SK-N-SH (cell line): ENCODE data around the gene POTEJ. TPM values are rescaled to one million over a fixed set of nuclear protein-coding genes. Genes with fewer than 3 reads are reported as not detected.
"Not testable (repeated sequence)": the region's sequence is repeated elsewhere in the genome, so short reads cannot be mapped to it uniquely, and the experiment has no call there.

Experiments
- CTCF ChIA-PET: fragments of 300-600, 350-600 bp; formaldehyde crosslinking; extraction: SDS; loops from one replicate; lab custom pipeline; 2021; lab: Yijun Ruan, JAX
- POLR2A ChIA-PET: fragments of 350-600 bp; sonication (Branson Sonifier 250); formaldehyde crosslinking; extraction: SDS; loops from one replicate; lab custom pipeline; 2020; ENCODE audit warnings: antibody characterized with exemption, inconsistent platforms; lab: Yijun Ruan, JAX
- DNase-seq: peaks from one replicate; pipeline ENCODE4 v3.0.0; 2012
- H2AFZ ChIP-seq: fragments of 200-600 bp; sonication (generic); 2 replicates; pipeline ENCODE4 v1.8.1; 2016; ENCODE audit warnings: antibody characterized with exemption, mild to moderate bottlenecking, low read depth
- H3F3A ChIP-seq: fragments of 200-600 bp; sonication (generic); replicated peaks from 2 replicates; pipeline ENCODE3; 2016; ENCODE audit warnings: antibody characterized with exemption, mild to moderate bottlenecking; ENCODE audit not compliant: insufficient read depth
- H3K27ac ChIP-seq, 2 experiments: fragments of 200-500 bp in 1 of 2; fragments of 200-600 bp in 1 of 2; sonication (Bioruptor generic) in 1 of 2; sonication (generic), shearing (Covaris generic) in 1 of 2; 2 replicates each; pipeline versions ENCODE4 v1.5.1 to v1.6.1; 2014 to 2016; ENCODE audit warnings: low read depth in 2 of 2, inconsistent platforms in 1 of 2, low read length in 1 of 2, mild to moderate bottlenecking in 1 of 2, mixed read lengths in 1 of 2
- H3K27me3 ChIP-seq: fragments of 200-600 bp; sonication (generic), shearing (Covaris generic); 2 replicates; pipeline ENCODE4 v1.6.1; 2016; ENCODE audit warnings: mixed run types; ENCODE audit not compliant: insufficient read depth
- H3K36me3 ChIP-seq, 2 experiments: fragments of 200-500 bp in 1 of 2; fragments of 200-600 bp in 1 of 2; sonication (Bioruptor generic) in 1 of 2; sonication (generic) in 1 of 2; replicated peaks in 1 of 2; 2 replicates each; pipeline versions ENCODE3 to v1.5.1; 2014 to 2016; ENCODE audit warnings: low read length in 1 of 2, mild to moderate bottlenecking in 1 of 2; ENCODE audit not compliant: insufficient read depth in 2 of 2, control insufficient read depth in 1 of 2
- H3K4me1 ChIP-seq, 2 experiments: fragments of 200-500 bp in 1 of 2; fragments of 200-600 bp in 1 of 2; sonication (Bioruptor generic) in 1 of 2; sonication (generic), shearing (Covaris generic) in 1 of 2; 2 replicates each; pipeline versions ENCODE4 v1.5.1 to v1.6.1; 2014 to 2016; ENCODE audit warnings: low read depth in 1 of 2, low read length in 1 of 2, mixed run types in 1 of 2; ENCODE audit not compliant: insufficient read depth in 2 of 2, control insufficient read depth in 1 of 2
- H3K4me2 ChIP-seq: fragments of 200-600 bp; sonication (generic), shearing (Covaris generic); 2 replicates; pipeline ENCODE4 v1.6.1; 2017; ENCODE audit warnings: mixed run types
- H3K4me3 ChIP-seq, 2 experiments: fragments of 200-500 bp in 1 of 2; fragments of 200-600 bp in 1 of 2; sonication (Bioruptor generic) in 1 of 2; sonication (generic), shearing (Covaris generic) in 1 of 2; 2 replicates each; pipeline versions ENCODE4 v1.5.1 to v1.8.1; 2014 to 2016; ENCODE audit warnings: low read depth in 2 of 2, inconsistent platforms in 1 of 2, low read length in 1 of 2, mild to moderate bottlenecking in 1 of 2, mixed read lengths in 1 of 2, moderate library complexity in 1 of 2
- H3K79me2 ChIP-seq: fragments of 200-600 bp; sonication (generic); 2 replicates; pipeline ENCODE4 v1.8.1; 2017; ENCODE audit warnings: mild to moderate bottlenecking; ENCODE audit not compliant: insufficient read depth
- H3K9ac ChIP-seq: fragments of 200-600 bp; sonication (generic); 2 replicates; pipeline ENCODE4 v1.6.1; 2017; ENCODE audit warnings: mixed run types
- H3K9me2 ChIP-seq: fragments of 200-600 bp; sonication (generic); 2 replicates; pipeline ENCODE4 v1.6.1; 2017; ENCODE audit warnings: mixed run types
- H3K9me3 ChIP-seq: fragments of 200-600 bp; sonication (generic); 2 replicates; pipeline ENCODE4 v1.6.1; 2017; ENCODE audit warnings: mixed run types, mild to moderate bottlenecking, moderate library complexity
- H4K20me1 ChIP-seq: fragments of 200-600 bp; sonication (generic); 2 replicates; pipeline ENCODE4 v1.6.1; 2017; ENCODE audit warnings: mild to moderate bottlenecking, mixed run types; ENCODE audit not compliant: insufficient read depth
- RAD21 ChIP-seq: IDR thresholded peaks from 2 replicates; pipeline ENCODE4 v1.6.1; 2012; ENCODE audit warnings: mild to moderate bottlenecking, low read length
- WGBS: methylation state at CpG from one replicate; pipeline ENCODE4 v1.1.6; 2017; ENCODE audit warnings: low lambda C conversion rate; 5-methylcytosine and 5-hydroxymethylcytosine counted together
- polyA plus RNA-seq, 3 experiments: library from polyadenylated mRNA; depleted of rRNA; stranded (reverse); fragments of >200 nt; gene quantifications; 2 replicates each; pipeline ENCODE4 v1.2.3, GENCODE V29; 2012
- small RNA-seq, 7 experiments: library from RNA; depleted of rRNA; stranded (forward); fragments of <200 nt; gene quantifications; one replicate each; pipeline ENCODE3, GENCODE V24; 2012

POTEJ gene
- polyA plus RNA-seq, 1 of the 3 experiments (the other 2 are of a cell fraction) = not detected

DNA sequence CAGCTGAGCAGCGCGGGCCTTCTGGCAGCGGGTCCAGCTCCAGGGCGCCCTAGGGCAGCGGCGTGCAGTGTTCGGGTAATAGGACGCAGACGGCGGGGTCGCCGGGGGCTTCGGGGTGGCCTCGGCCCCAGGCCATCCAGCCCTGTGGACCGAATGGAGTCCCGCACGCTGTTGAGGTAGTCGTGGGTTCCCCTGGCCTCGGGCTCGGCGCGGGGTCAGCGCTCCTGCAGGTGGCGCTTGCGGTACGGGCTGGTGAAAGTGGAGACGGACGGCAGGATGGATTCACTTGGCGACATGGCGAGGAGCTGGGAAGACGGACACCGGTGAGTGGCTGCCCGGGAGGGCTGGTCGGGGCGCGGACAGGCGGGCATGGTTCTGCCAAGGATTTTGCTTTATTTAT, 82.2 kb downstream of the POTEJ start:
- H3F3A ChIP-seq, H3K4me1 ChIP-seq, H4K20me1 ChIP-seq, H3K79me2 ChIP-seq, H3K27me3 ChIP-seq, H3K4me3 ChIP-seq, H2AFZ ChIP-seq, H3K4me2 ChIP-seq, H3K9me3 ChIP-seq, H3K9me2 ChIP-seq, H3K9ac ChIP-seq, POLR2A ChIA-PET, H3K36me3 ChIP-seq, DNase-seq, H3K27ac ChIP-seq: not testable (repeated sequence)
- CTCF ChIA-PET = interaction anchor here (0.6 kb wide), 1 partner anchor 34 kb away, joined by 3 read pairs; no protein-coding TSS in a partner anchor
- WGBS = 67% methylated on average over 28 of the region's 37 CpGs
- TF ChIP-seq RAD21 = peak; percentile 25; the same call in 1 of the 2 replicates

DNA sequence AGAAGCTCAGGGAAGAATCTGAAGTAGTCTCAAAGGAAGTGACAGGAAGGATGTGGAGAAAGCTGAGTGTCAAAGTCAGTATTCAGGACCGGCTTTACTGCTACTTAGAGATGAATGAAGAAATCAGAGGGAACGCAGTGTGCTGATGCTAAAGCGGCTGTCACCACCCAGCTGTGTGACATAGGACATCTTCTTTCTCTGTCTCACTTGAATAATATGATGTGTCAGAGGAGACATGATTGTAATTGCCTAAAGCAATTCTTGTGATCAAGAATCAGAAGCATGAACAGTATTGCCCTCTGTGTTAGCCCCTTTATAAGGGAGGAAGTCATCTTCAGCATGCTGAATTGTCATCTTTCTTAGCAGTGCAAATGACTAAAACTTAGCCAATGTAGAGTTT, 92.0 kb downstream of the POTEJ start:
- H3K4me1 ChIP-seq, H3K9ac ChIP-seq, H3K9me3 ChIP-seq, CTCF ChIA-PET, H4K20me1 ChIP-seq, H3K79me2 ChIP-seq, H3K9me2 ChIP-seq, H2AFZ ChIP-seq, H3K27ac ChIP-seq, H3K36me3 ChIP-seq, H3F3A ChIP-seq, DNase-seq, H3K4me3 ChIP-seq, H3K27me3 ChIP-seq, POLR2A ChIA-PET, H3K4me2 ChIP-seq: not testable (repeated sequence)
- WGBS = 52% methylated on average over 3 of the region's 3 CpGs

Small RNA genes within 50 kb of the gene (small RNA-seq; reads per million reads assigned to genes)
- gene RF00017 (0 reads per million in 7 experiments), gene RNU6-848P (0 reads per million in 7 experiments)

Other genes with a start within 250 kb of the POTEJ start
- 0.03 TPM in 1 of 2 replicates, not detected in the other for gene POTEI, start 102.1 kb upstream of the POTEJ start, polyA plus RNA-seq (2012; rRNA removed)
- not detected in 2 replicates for gene CFC1B, start 90.2 kb upstream of the POTEJ start, polyA plus RNA-seq (2012; rRNA removed)
- not detected in 2 replicates for gene CFC1, start 11.9 kb upstream of the POTEJ start, polyA plus RNA-seq (2012; rRNA removed)
- not detected in 2 replicates for gene GPR148, start 117.6 kb downstream of the POTEJ start, polyA plus RNA-seq (2012; rRNA removed)
- under 0.01 and 0.03 TPM in 2 replicates for gene AMER3, start 144.1 kb downstream of the POTEJ start, polyA plus RNA-seq (2012; rRNA removed)
- gene ARHGEF4, start 225.5 kb downstream of the POTEJ start, polyA plus RNA-seq (2012; rRNA removed) = 1.5 and 2.3 TPM in 2 replicates